Tibial nerve (tissue), 4 donors: ENCODE data around the gene STON2. TPM values are rescaled to one million over a fixed set of nuclear protein-coding genes. Genes with fewer than 3 reads are reported as not detected.

ENCODE experiments used
- DNase-seq, 2 donors: peaks; one replicate each; pipeline ENCODE4 v3.0.0-alpha.2; 2019; ENCODE audit warnings: low spot score in 2 of 2
- H3K27ac ChIP-seq, 4 donors: fragments of 200-600 bp; sonication (generic) in 3 of 4; one replicate each; pipeline ENCODE4 v1.5.1; 2017 to 2019; ENCODE audit warnings: mild to moderate bottlenecking in 1 of 4
- H3K27me3 ChIP-seq, 2 donors: fragments of 200-600 bp; sonication (generic) in 1 of 2; one replicate each; pipeline versions ENCODE4 v1.5.1 to v1.6.0; 2017 to 2019
- H3K36me3 ChIP-seq, 3 donors: fragments of 200-600 bp; sonication (generic); one replicate each; pipeline ENCODE4 v1.5.1; 2018 to 2019
- H3K4me1 ChIP-seq, 4 donors: fragments of 200-600 bp; sonication (generic) in 3 of 4; one replicate each; pipeline ENCODE4 v1.5.1; 2017 to 2019
- H3K4me3 ChIP-seq, 4 donors: fragments of 200-600 bp; sonication (generic) in 3 of 4; one replicate each; pipeline ENCODE4 v1.5.1; 2017 to 2019; ENCODE audit warnings: mild to moderate bottlenecking in 1 of 4, moderate library complexity in 1 of 4
- H3K9me3 ChIP-seq, 4 donors: fragments of 200-600 bp; sonication (generic) in 3 of 4; one replicate each; pipeline ENCODE4 v1.5.1; 2017 to 2019
- EP300 ChIP-seq, 2 donors: sonication (generic); formaldehyde crosslinking; IDR thresholded peaks; one replicate each; pipeline ENCODE4 v1.6.1; 2017; ENCODE audit warnings: antibody characterized with exemption in 2 of 2, mild to moderate bottlenecking in 1 of 2
- POLR2A ChIP-seq, 2 donors: fragments of 450-650 bp; IDR thresholded peaks; one replicate each; pipeline ENCODE4 v1.6.1; 2017; ENCODE audit warnings: antibody characterized with exemption in 2 of 2, mild to moderate bottlenecking in 2 of 2, moderate library complexity in 2 of 2
- WGBS, 2 donors: methylation state at CpG; one replicate each; pipeline ENCODE4 v1.1.5; 2018; 5-methylcytosine and 5-hydroxymethylcytosine counted together
- total RNA-seq, 4 donors: library from RNA; depleted of rRNA; stranded (reverse); fragments of >200 nt; gene quantifications; one replicate each; pipeline ENCODE4 v1.1.0, GENCODE V29; 2016
- TF ChIP-seq, protein P1 (sequence below), 5 experiments: fragments of 200-600 bp in 3 of 5; fragments of 450-650 bp in 2 of 5; sonication (generic) in 3 of 5; IDR thresholded peaks; one replicate each; pipeline ENCODE4 v1.5.1; 2016 to 2019; ENCODE audit warnings: antibody characterized with exemption in 5 of 5, mild to moderate bottlenecking in 3 of 5, moderate library complexity in 2 of 5

Gene STON2
- total RNA-seq, 4 donors from 2014 or later, result 21.6 to 62.0 (median 34.7) TPM

DNA sequence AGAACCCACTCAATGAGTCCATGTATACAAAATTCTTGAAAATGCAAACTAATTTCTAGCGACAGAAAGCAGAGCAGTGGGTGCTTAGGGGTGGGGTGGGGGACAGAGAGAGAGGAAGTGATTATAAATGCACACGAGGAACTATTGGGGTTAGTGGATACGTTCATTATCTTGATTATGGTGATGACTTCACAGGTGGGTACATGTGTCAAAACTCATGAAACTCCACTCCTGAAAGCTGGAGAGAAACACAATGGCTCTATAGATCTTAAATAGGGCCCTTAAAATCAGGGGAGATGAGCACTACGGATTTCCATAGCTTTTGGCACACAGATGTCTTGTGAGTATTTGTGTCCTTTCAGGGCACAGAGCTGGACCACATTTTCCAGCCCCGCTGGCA lies 59.9 kb downstream of the STON2 start:
- Histone ChIP-seq H3K36me3 (no peaks in the 10 kb centered on the region), H3K27ac (no peak overlapping the region), H3K4me3 (no peak overlapping the region), H3K9me3 (no peaks in the 10 kb centered on the region), H3K4me1 (peaks cover 0 to 24% (median 4%) of the 10 kb centered on the region in 4 donors), H3K27me3 (no peaks in the 10 kb centered on the region)
- 85 to 86% methylated on average over 5 of the region's 5 CpGs for WGBS, 2 donors
- TF ChIP-seq, protein P1, sequence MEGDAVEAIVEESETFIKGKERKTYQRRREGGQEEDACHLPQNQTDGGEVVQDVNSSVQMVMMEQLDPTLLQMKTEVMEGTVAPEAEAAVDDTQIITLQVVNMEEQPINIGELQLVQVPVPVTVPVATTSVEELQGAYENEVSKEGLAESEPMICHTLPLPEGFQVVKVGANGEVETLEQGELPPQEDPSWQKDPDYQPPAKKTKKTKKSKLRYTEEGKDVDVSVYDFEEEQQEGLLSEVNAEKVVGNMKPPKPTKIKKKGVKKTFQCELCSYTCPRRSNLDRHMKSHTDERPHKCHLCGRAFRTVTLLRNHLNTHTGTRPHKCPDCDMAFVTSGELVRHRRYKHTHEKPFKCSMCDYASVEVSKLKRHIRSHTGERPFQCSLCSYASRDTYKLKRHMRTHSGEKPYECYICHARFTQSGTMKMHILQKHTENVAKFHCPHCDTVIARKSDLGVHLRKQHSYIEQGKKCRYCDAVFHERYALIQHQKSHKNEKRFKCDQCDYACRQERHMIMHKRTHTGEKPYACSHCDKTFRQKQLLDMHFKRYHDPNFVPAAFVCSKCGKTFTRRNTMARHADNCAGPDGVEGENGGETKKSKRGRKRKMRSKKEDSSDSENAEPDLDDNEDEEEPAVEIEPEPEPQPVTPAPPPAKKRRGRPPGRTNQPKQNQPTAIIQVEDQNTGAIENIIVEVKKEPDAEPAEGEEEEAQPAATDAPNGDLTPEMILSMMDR (IDR thresholded peaks at IDR 0.05), result no peak
- TF ChIP-seq POLR2A (IDR thresholded peaks at IDR 0.05) (no peak), EP300 (IDR thresholded peaks at IDR 0.05) (no peak)
- DNase-seq, result no peak

DNA sequence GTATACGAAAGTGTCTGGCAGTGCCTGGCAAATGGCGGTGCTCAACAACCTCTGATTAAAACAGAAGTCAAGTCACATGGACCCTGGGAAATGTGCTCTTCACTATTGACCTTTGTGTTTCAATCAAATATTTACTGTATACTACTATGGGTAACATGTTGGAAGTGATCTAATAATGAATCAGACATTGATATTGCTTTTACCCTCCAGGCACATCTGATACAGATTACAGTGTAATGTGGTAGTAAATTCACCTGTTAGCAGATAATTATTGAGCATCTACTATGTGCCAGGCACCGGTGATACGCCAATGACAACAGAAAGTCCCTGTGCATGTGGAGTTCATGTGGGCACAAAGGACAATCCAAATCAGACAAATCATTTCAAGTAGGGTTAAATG lies 63.1 kb downstream of the STON2 start:
- Histone ChIP-seq H3K4me1 (peaks cover 0 to 9% (median 1%) of the 10 kb centered on the region in 4 donors), H3K27ac (no peak overlapping the region), H3K9me3 (no peaks in the 10 kb centered on the region), H3K36me3 (no peaks in the 10 kb centered on the region), H3K4me3 (no peak overlapping the region), H3K27me3 (no peaks in the 10 kb centered on the region)
- TF ChIP-seq EP300 (IDR thresholded peaks at IDR 0.05), result no peak
- TF ChIP-seq, protein P1 (IDR thresholded peaks at IDR 0.05), result no peak
- no peak for TF ChIP-seq POLR2A (IDR thresholded peaks at IDR 0.05)
- 90 to 95% methylated on average over 4 of the region's 4 CpGs for WGBS, 2 donors
- no peak for DNase-seq

DNA sequence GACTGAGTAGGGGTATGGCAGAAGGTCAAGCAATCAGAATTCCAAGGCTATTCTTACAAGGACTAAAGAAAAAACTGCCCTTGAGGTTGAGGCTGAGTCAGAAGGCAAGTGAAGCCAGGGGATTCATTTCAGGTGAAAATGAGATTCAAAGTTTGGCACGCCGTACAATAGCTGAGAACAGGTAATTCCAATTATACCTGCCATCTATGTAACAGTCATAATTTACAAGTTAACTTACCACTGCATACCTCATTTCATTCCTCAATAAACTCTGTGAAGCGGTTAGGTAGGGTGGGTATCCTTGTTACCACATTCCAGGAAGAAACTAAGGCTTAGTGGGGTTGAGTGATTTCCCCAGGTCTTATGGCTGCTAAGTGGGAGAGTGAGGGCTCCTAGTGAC lies 64.1 kb downstream of the STON2 start:
- H3K4me3 ChIP-seq, result no peak overlapping the region
- peaks cover 0 to 5% (median 0%) of the 10 kb centered on the region in 4 donors for H3K4me1 ChIP-seq
- H3K9me3 ChIP-seq, result no peaks in the 10 kb centered on the region
- TF ChIP-seq EP300 (IDR thresholded peaks at IDR 0.05), result no peak
- TF ChIP-seq, protein P1 (IDR thresholded peaks at IDR 0.05), result no peak
- TF ChIP-seq POLR2A (IDR thresholded peaks at IDR 0.05), result no peak
- 95 to 100% methylated on average over 3 of the region's 3 CpGs for WGBS, 2 donors
- no peak overlapping the region for H3K27ac ChIP-seq
- H3K27me3 ChIP-seq, result no peaks in the 10 kb centered on the region
- H3K36me3 ChIP-seq, result no peaks in the 10 kb centered on the region
- no peak for DNase-seq

DNA sequence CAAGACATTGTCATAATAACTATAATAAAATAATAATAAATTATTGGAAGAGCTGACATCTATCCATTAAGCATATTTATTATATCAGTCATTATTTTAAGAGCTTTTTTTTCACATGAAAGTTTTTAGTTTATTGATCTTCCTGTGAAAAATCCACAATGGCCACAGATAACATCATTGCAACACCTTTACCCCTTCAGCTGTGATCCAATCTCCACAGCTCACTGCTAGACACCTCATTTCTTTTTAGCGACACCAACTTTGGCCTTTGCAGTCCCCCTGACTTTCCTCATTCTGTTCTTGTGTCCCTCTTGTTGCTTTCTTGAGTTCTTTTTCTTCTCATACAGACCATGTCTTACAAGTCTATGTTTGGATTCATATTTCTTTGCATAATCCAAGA lies 67.4 kb downstream of the STON2 start:
- no peak for DNase-seq
- WGBS, 2 donors, result 98 to 100% methylated on average over 1 of the region's 1 CpG
- H3K9me3 ChIP-seq, result no peaks in the 10 kb centered on the region
- no peaks in the 10 kb centered on the region for H3K27me3 ChIP-seq
- no peak for TF ChIP-seq POLR2A (IDR thresholded peaks at IDR 0.05)
- TF ChIP-seq, protein P1 (IDR thresholded peaks at IDR 0.05), result no peak
- no peak for TF ChIP-seq EP300 (IDR thresholded peaks at IDR 0.05)
- no peak overlapping the region for H3K27ac ChIP-seq
- no peak overlapping the region for H3K4me3 ChIP-seq
- H3K36me3 ChIP-seq, result no peaks in the 10 kb centered on the region
- peaks cover 0 to 3% (median 0%) of the 10 kb centered on the region in 4 donors for H3K4me1 ChIP-seq

DNA sequence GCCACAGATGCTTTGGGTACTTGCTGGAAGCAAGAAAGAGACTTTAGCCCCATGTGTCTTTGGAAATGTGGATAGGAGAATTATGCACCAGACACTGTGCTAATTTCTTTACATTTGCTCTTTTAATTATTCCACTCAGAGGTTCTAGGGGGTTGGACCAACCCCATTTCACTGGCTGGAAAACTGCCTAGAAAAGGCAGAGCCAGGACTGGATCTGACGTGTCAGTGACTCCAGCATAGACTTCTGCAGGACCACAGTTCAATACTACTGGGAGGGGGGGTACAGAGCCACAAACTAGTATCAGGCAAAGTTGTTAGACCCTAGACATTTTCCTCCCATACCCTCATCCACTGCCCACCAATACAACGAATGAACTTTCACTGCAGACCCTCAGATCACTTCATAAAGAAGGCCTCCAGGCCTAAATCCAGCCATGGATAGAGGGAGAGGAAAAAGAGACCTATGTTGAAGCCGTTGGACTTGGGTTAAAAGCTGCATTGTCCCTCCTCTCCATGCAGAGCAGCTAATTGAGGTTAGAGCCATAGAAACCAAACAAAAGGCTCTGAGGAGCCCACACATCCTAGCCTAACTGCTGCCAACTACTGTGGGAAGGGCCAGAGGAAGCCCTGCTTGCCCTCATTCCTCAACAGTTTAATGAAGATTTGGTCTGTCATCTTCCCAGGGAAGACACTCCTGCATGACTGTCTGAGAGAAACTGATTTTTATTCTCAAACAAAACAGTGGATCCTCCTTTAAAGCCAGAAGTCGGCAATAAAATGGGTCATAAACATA lies 68.7 kb downstream of the STON2 start:
- Histone ChIP-seq H3K27me3 (no peaks in the 10 kb centered on the region), H3K9me3 (no peaks in the 10 kb centered on the region), H3K27ac (peak overlapping the region in 2 of 4 donors; percentile 43 to 70), H3K36me3 (no peaks in the 10 kb centered on the region), H3K4me3 (no peak overlapping the region), H3K4me1 (peaks cover 0 to 3% (median 0%) of the 10 kb centered on the region in 4 donors)
- TF ChIP-seq POLR2A (IDR thresholded peaks at IDR 0.05) (no peak), EP300 (IDR thresholded peaks at IDR 0.05) (no peak)
- TF ChIP-seq, protein P1 (IDR thresholded peaks at IDR 0.05), result no peak
- WGBS, 2 donors, result 30 to 35% methylated on average over 4 of the region's 4 CpGs
- DNase-seq, result no peak
